GM19455 (cell line): ENCODE results near the gene MCM3AP.

ENCODE experiments used
- ATAC-seq: cut with Tn5 transposase; IDR thresholded peaks from one replicate; pipeline ENCODE4 v1.9.1; 2021; ENCODE audit not compliant: unreplicated experiment

Gene MCM3AP

DNA sequence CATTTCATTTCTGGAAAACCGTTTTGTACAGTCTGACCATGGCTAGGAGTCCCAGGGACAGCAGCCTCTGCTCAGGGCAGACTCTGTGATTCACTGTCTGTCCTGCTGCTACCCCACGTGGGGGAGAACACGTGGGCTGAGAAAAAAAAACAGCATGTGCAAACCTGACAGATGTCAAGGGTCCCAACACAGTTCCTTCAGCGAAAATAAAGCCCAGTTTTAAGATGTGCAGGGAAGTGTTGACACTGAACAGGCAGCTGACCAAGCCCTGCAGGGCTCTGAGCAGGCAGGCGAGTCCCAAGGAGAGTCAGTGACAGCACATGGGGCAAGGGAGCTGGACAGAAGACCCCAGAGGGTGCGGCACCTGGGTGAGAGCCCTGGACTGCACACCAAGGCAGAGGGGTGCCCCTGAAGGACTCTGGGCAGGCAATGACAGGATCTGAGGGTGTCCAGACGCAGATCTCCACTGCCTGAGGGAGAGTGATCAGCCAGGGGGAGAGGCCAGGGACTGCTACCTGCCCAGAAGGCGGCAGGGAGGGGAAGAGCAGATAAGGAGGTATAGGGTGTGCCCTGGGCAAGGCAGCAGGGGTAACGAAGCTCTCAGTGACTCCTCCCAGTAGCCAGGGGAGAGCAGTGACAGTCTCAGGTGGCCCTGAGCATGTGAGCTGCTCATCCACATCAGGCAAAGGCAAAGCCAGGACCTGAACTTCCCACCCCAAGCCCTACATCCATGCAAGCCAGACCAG, 96.0 kb downstream of the MCM3AP start:
- no peak for ATAC-seq

DNA sequence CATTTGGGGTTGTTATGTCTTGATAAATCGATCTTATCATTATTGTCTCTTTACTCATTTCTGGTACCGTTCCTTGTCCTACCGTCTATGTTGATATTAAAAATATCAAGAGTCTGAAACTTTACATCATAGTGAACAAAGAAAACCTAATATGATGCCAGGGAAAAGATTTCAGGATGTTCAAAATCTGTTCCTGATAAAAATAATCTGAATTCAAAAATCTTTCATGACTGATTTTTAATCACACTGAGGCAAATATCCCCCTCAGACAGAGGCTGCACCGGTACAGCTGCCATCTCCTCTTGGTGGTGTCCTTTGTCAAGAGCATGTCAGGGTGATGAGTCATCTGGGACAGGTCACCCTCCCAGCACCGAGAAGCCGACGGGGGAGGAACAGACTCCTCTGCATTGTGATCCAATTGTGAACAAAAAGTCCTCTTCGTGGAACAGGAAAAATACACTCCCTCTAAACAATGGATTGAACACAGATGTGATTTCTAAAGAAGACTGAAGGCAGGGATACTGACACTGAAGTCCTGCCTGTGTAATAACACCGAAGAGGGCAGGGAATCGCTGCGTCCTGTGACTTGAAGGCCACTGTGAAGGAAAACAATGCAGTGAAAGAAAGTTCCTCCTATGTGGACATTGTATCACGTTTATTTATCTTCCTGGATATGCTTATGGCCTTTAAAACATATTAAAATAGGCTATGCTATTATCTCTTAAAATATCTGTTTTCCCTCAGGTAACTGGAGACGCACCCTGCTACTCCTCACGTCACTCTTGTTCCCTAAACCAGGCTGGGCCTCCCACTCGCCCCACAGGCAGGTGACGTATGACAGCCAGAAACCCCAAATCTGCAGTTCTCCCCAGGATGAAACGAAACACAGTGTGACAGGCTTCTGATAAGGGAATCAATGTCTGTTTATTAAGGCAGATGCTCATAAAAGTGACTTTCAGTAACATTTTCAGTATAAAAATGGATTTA, 96.9 kb downstream of the MCM3AP start:
- no peak for ATAC-seq

DNA sequence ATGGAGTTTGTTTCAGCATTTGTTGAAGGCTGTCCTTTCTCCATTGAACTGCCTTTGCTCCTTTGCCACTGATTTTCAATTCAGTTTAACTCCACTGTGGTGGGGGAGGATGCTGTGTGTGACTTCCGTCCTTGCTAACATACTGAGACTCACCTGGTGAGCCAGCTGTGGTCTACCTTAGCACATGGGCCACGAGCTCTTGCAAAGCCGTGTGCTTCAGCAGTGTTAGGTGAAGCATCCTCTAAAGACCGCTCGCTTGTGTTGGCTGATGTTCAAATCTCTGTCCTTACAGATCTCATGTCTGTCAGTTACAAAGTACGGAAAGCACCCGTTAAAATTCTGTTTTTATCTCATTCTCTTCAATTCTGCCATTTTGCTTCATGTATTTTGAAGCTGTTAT, 97.6 kb downstream of the MCM3AP start:
- no peak for ATAC-seq

DNA sequence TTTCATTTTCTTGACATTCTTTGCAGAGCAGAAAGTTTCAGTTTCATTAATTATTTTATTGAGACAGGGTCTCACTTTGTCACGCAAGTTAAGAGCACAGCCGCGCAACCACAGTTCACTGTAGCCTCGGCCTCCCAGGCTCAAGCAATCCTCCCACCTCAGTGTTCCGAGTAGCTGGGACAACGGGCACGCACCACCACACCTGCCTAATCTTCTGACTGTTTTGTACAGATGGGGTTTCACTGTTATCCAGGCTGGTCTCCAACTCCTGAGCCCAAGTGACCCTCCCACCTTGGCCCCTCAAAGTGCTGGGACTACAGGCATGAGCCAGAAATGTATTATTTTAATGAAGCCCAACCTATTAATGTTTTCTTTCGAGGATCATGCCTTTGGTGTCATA, 98.2 kb downstream of the MCM3AP start:
- no peak for ATAC-seq

DNA sequence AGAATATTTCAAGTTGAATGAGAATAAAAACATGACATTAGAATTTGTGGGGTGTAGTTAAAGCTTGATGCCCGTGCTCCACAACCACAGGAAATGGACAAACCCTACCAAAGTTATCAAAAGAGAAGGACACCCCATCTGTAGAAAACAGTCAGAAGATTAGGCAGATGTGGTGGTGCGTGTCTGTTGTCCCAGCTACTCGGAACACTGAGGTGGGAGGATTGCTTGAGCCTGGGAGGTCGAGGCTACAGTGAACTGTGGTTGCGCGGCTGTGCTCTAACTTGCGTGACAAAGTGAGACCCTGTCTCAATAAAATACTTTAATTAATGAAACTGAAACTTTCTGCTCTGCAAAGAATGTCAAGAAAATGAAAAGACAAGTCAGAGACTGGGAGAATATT, 99.7 kb downstream of the MCM3AP start:
- no peak for ATAC-seq
